GM12878 (cell line): Measurements from ENCODE around the gene TMEM91. TPM values are rescaled to one million over a fixed set of nuclear protein-coding genes. Genes with fewer than 3 reads are reported as not detected.
A peak's percentile ranks its signal among the peaks of the same experiment; 100 is the strongest.

Experiments
- ATF7 ChIP-seq: fragments of 450-650 bp; IDR thresholded peaks from 2 replicates; pipeline ENCODE4 v1.6.1; 2016; ENCODE audit warnings: low read depth, mild to moderate bottlenecking
- BMI1 ChIP-seq: fragments of 450-650 bp; IDR thresholded peaks from 2 replicates; pipeline ENCODE4 v1.6.1; 2016; ENCODE audit warnings: mild to moderate bottlenecking, moderate library complexity, borderline replicate concordance
- CBFB ChIP-seq: IDR thresholded peaks from 2 replicates; pipeline ENCODE4 v1.6.1; 2016; ENCODE audit warnings: antibody characterized with exemption, low read depth
- CHD1 ChIP-seq: IDR thresholded peaks from 2 replicates; pipeline ENCODE4 v1.6.1; 2012; ENCODE audit warnings: low read depth, low read length, improper control_type of control experiment
- DPF2 ChIP-seq: fragments of 450-650 bp; IDR thresholded peaks from 2 replicates; pipeline ENCODE4 v1.6.1; 2017; ENCODE audit warnings: mild to moderate bottlenecking
- EED ChIP-seq: sonication (generic); IDR thresholded peaks from 2 replicates; pipeline ENCODE4 v1.6.1; 2016; ENCODE audit warnings: antibody characterized with exemption, low read depth
- FOXK2 ChIP-seq: fragments of 450-650 bp; IDR thresholded peaks from 2 replicates; pipeline ENCODE4 v1.6.1; 2017; ENCODE audit warnings: mild to moderate bottlenecking, moderate library complexity
- IKZF1 ChIP-seq: fragments of 450-650 bp; conservative IDR thresholded peaks from 2 replicates; pipeline ENCODE4 v1.6.1; 2017; ENCODE audit warnings: antibody characterized with exemption, mild to moderate bottlenecking
- LARP7 ChIP-seq: fragments of 450-650 bp; IDR thresholded peaks from 2 replicates; pipeline ENCODE4 v1.6.1; 2017; ENCODE audit warnings: mild to moderate bottlenecking
- MAX ChIP-seq: IDR thresholded peaks from 2 replicates; pipeline ENCODE4 v1.6.1; 2012; ENCODE audit warnings: low read depth, low read length, improper control_type of control experiment
- NFXL1 ChIP-seq: fragments of 450-650 bp; IDR thresholded peaks from 2 replicates; pipeline ENCODE4 v1.6.1; 2017; ENCODE audit warnings: antibody characterized with exemption, mild to moderate bottlenecking, borderline replicate concordance
- NFYB ChIP-seq: IDR thresholded peaks from 2 replicates; pipeline ENCODE4 v1.6.1; 2011; ENCODE audit warnings: low read depth, mild to moderate bottlenecking, low read length, improper control_type of control experiment, moderate library complexity; ENCODE audit not compliant: insufficient read depth
- POLR2AphosphoS2 ChIP-seq: IDR thresholded peaks from 2 replicates; pipeline ENCODE4 v1.6.1; 2011; ENCODE audit warnings: low read depth, mild to moderate bottlenecking, low read length, improper control_type of control experiment, moderate library complexity
- RELB ChIP-seq: fragments of 450-650 bp; IDR thresholded peaks from 2 replicates; pipeline ENCODE4 v1.6.1; 2017; ENCODE audit warnings: low read depth, mild to moderate bottlenecking, moderate library complexity
- RUNX3 ChIP-seq: IDR thresholded peaks from 2 replicates; pipeline ENCODE4 v1.6.1; 2012; ENCODE audit warnings: low read length, inconsistent platforms
- SKIL ChIP-seq: fragments of 450-650 bp; IDR thresholded peaks from 2 replicates; pipeline ENCODE4 v1.6.1; 2017; ENCODE audit warnings: mild to moderate bottlenecking, low read depth, inconsistent platforms; ENCODE audit not compliant: poor library complexity, severe bottlenecking
- SUZ12 ChIP-seq: fragments of 200-600 bp; sonication (generic); IDR thresholded peaks from one replicate; pipeline ENCODE4 v1.6.1; 2018; ENCODE audit warnings: antibody characterized with exemption, mild to moderate bottlenecking; ENCODE audit not compliant: unreplicated experiment
- TAF1 ChIP-seq: IDR thresholded peaks from 2 replicates; pipeline ENCODE4 v1.6.1; 2011; ENCODE audit warnings: mild to moderate bottlenecking, low read depth, low read length, borderline replicate concordance
- TBL1XR1 ChIP-seq: IDR thresholded peaks from 2 replicates; pipeline ENCODE4 v1.6.1; 2012; ENCODE audit warnings: low read depth, low read length, improper control_type of control experiment
- TCF7 ChIP-seq: IDR thresholded peaks from 2 replicates; pipeline ENCODE4 v1.6.1; 2014; ENCODE audit warnings: antibody characterized with exemption, borderline replicate concordance
- WRNIP1 ChIP-seq: IDR thresholded peaks from 2 replicates; pipeline ENCODE4 v1.6.1; 2011; ENCODE audit warnings: low read depth, low read length, improper control_type of control experiment, borderline replicate concordance
- ZNF384 ChIP-seq: IDR thresholded peaks from 2 replicates; pipeline ENCODE4 v1.6.1; 2012; ENCODE audit warnings: low read depth, mild to moderate bottlenecking, low read length, improper control_type of control experiment, borderline replicate concordance
- ZSCAN29 ChIP-seq: fragments of 450-650 bp; IDR thresholded peaks from 2 replicates; pipeline ENCODE4 v1.6.1; 2017; ENCODE audit warnings: mild to moderate bottlenecking, moderate library complexity
- ZZZ3 ChIP-seq: IDR thresholded peaks from 2 replicates; pipeline ENCODE4 v1.6.1; 2011; ENCODE audit warnings: low read depth; ENCODE audit not compliant: control insufficient read depth, insufficient read length
- polyA plus RNA-seq, 11 experiments: library from polyadenylated mRNA; depleted of rRNA in 4 of 11; unstranded in 6 of 11; stranded (reverse) in 5 of 11; fragments of >200 nt; fragmentation: Nextera tagmentation in 4 of 11; fragmentation: Illumina TruSeq in 1 of 11; extraction: Ambion mirVana in 4 of 11; extraction: Trizol in 1 of 11; gene quantifications; 1 replicate in 1 of 11; 2 replicates in 10 of 11; pipeline versions ENCODE4 v1.2.1 to v1.2.3, GENCODE V29; 2011 to 2016; ENCODE audit warnings: inconsistent platforms in 2 of 11, missing spikeins in 2 of 11, low read depth in 1 of 11
- total RNA-seq, 4 experiments: library from RNA; depleted of rRNA in 3 of 4; stranded (reverse); fragments of >200 nt in 3 of 4; fragmentation: Illumina TruSeq in 1 of 4; extraction: Trizol in 1 of 4; gene quantifications; 2 replicates each; pipeline versions ENCODE4 v1.2.1 to v1.2.3, GENCODE V29; 2013 to 2021
- TF ChIP-seq, protein P1 (sequence below): IDR thresholded peaks from 2 replicates; pipeline ENCODE4 v1.6.1; 2012; ENCODE audit warnings: mild to moderate bottlenecking, low read depth, low read length

The TMEM91 gene
- total and polyA plus RNA-seq, 10 of the 15 experiments (the other 5 are each of a cell fraction or from before 2014, with no cell fraction given), result 1.5 to 5.5 (median 2.7) TPM

DNA sequence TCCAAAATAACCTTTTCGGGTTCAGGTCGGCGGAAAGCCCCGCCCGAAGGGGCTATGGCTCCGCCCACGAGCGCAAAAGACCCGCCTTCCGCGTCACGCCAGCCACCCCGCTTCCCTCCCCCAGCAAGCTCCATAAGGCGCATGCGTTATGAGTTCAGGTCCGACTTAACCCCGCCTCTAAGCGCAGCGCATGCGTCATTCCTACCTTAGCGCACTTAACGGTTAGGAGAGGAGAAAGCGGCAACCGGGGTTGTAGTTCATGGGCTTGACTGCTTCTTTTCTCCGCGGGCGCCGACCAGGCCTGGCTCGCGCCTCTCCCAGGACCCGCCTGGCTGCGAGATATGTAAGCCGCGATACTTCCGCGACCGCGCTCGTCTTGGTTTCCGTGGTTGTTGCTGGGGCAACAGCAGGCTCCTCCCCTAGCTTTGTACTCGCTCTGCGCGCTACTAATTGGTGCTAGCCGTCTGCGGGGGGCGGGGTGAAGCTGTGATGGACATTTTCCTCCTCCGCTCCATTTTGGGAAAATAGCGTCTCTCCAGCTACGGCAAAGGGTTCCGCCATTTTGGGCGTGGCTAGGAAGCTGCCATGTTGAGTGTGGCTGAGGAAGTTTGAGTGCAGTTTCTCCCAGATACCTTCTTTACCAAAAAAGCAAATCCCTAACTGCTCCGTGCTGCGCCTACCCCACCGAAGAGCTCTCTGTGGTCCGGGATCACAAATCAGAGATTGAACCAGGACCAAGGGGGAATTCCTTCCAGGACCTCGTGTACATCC, 12.4 kb upstream of the TMEM91 start, which contains the start of gene B9D2 (continued):
- no peak for TF ChIP-seq ZNF384
- peak; percentile 69 for TF ChIP-seq NFYB
- TF ChIP-seq BMI1, result peak; percentile 97
- TF ChIP-seq TAF1, result peak; percentile 20
- TF ChIP-seq FOXK2, result no peak
- TF ChIP-seq, protein P1, sequence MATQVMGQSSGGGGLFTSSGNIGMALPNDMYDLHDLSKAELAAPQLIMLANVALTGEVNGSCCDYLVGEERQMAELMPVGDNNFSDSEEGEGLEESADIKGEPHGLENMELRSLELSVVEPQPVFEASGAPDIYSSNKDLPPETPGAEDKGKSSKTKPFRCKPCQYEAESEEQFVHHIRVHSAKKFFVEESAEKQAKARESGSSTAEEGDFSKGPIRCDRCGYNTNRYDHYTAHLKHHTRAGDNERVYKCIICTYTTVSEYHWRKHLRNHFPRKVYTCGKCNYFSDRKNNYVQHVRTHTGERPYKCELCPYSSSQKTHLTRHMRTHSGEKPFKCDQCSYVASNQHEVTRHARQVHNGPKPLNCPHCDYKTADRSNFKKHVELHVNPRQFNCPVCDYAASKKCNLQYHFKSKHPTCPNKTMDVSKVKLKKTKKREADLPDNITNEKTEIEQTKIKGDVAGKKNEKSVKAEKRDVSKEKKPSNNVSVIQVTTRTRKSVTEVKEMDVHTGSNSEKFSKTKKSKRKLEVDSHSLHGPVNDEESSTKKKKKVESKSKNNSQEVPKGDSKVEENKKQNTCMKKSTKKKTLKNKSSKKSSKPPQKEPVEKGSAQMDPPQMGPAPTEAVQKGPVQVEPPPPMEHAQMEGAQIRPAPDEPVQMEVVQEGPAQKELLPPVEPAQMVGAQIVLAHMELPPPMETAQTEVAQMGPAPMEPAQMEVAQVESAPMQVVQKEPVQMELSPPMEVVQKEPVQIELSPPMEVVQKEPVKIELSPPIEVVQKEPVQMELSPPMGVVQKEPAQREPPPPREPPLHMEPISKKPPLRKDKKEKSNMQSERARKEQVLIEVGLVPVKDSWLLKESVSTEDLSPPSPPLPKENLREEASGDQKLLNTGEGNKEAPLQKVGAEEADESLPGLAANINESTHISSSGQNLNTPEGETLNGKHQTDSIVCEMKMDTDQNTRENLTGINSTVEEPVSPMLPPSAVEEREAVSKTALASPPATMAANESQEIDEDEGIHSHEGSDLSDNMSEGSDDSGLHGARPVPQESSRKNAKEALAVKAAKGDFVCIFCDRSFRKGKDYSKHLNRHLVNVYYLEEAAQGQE, result no peak
- TF ChIP-seq SUZ12, result no peak
- TF ChIP-seq RELB, result no peak; the same call in 1 of the 2 replicates
- TF ChIP-seq ATF7, result peak; percentile 40; the same call in 1 of the 2 replicates
- no peak for TF ChIP-seq LARP7
- no peak for TF ChIP-seq NFXL1
- TF ChIP-seq RUNX3, result peak; percentile 62
- no peak for TF ChIP-seq TBL1XR1
- TF ChIP-seq EED, result no peak
- TF ChIP-seq ZZZ3, result no peak
- TF ChIP-seq SKIL, result peak; percentile 69
- TF ChIP-seq DPF2, result no peak
- peak; percentile 77; the same call in 1 of the 2 replicates for TF ChIP-seq IKZF1
- no peak for TF ChIP-seq CHD1
- TF ChIP-seq WRNIP1, result 0 out of 2 replicates have a peak, but pooled peaks have one; percentile 53
- TF ChIP-seq CBFB, result peak; percentile 32; the same call in 1 of the 2 replicates
- no peak for TF ChIP-seq TCF7
- TF ChIP-seq POLR2AphosphoS2, result peak; percentile 63; the same call in 1 of the 2 replicates
- no peak for TF ChIP-seq MAX
- no peak for TF ChIP-seq ZSCAN29
